HepG2 (cell line): ENCODE data around the gene ANKRD55. TPM values are rescaled to one million over a fixed set of nuclear protein-coding genes. Genes with fewer than 3 reads are reported as not detected.
A peak's percentile ranks its signal among the peaks of the same experiment; 100 is the strongest.

Experiments
- ATAC-seq: fragments of 200-7000 bp; cut with Tn5 transposase; 3 replicates; pipeline ENCODE4 v1.9.1; 2020; ENCODE audit warnings: mild to moderate bottlenecking, moderate library complexity
- BruUV-seq: library from RNA; stranded (reverse); fragments of 400-500 nt; replicated peaks from 2 replicates; lab custom pipeline; 2021; lab: Mats Ljungman, UMichigan
- CTCF ChIA-PET: fragments of 300-600 bp; formaldehyde crosslinking; extraction: SDS; loops from one replicate; lab custom pipeline; 2021; ENCODE audit warnings: low total read pairs, inconsistent platforms, low intra/inter-chr PET ratio; lab: Yijun Ruan, JAX
- POLR2A ChIA-PET: fragments of 350-600 bp; sonication (Branson Sonifier 250); formaldehyde crosslinking; loops from one replicate; lab custom pipeline; 2020; ENCODE audit warnings: antibody characterized with exemption, inconsistent platforms; lab: Yijun Ruan, JAX
- DNase-seq: peaks from one replicate; pipeline ENCODE4 v3.0.0-alpha.2; 2015; ENCODE audit warnings: low spot score
- FAIRE-seq: peaks from 3 replicates; lab custom pipeline; 2011; peaks lifted over from hg19 to GRCh38; lab: Jason Lieb, UNC
- H2AFZ ChIP-seq: one replicate; pipeline ENCODE4 v1.6.1; 2011; ENCODE audit warnings: low read length, inconsistent platforms
- H3K27ac ChIP-seq: fragments of 300-600 bp; 3 replicates; pipeline ENCODE4 v1.8.0; 2011; ENCODE audit warnings: mixed run types, mild to moderate bottlenecking, mixed read lengths, low read length, inconsistent platforms; ENCODE audit not compliant: insufficient read depth; ENCODE audit errors: extremely low read length
- H3K27me3 ChIP-seq, 2 experiments: fragments of 200-600 bp in 1 of 2; 2 replicates in 1 of 2; 3 replicates in 1 of 2; pipeline versions ENCODE4 v1.6.0 to v1.8.0; 2011; ENCODE audit warnings: low read length in 2 of 2, mild to moderate bottlenecking in 2 of 2, moderate library complexity in 2 of 2, inconsistent platforms in 1 of 2; ENCODE audit not compliant: insufficient read depth in 2 of 2, control insufficient read depth in 1 of 2
- H3K36me3 ChIP-seq, 2 experiments: fragments of 200-600 bp in 1 of 2; replicated peaks in 1 of 2; 2 replicates in 1 of 2; 3 replicates in 1 of 2; pipeline versions ENCODE4 v1.5.1 to v1.8.0; 2011; ENCODE audit warnings: low read length in 2 of 2, inconsistent platforms in 1 of 2; ENCODE audit not compliant: insufficient read depth in 2 of 2, control insufficient read depth in 1 of 2
- H3K4me1 ChIP-seq: 2 replicates; pipeline ENCODE4 v1.5.1; 2012; ENCODE audit warnings: low read length, inconsistent platforms; ENCODE audit not compliant: insufficient read depth
- H3K4me2 ChIP-seq: 2 replicates; pipeline ENCODE4 v1.6.0; 2011; ENCODE audit warnings: low read depth, low read length, inconsistent platforms
- H3K4me3 ChIP-seq, 3 experiments: fragments of 200-600 bp in 1 of 3; sonication (generic), shearing (Covaris generic) in 1 of 3; replicated peaks in 1 of 3; 2 replicates each; pipeline ENCODE4 v1.5.1; 2011 to 2016; ENCODE audit warnings: low read length in 3 of 3, inconsistent platforms in 2 of 3, low read depth in 2 of 3, mild to moderate bottlenecking in 2 of 3, control low read depth in 1 of 3, mixed read lengths in 1 of 3; ENCODE audit not compliant: insufficient read depth in 1 of 3
- H3K79me2 ChIP-seq: one replicate; pipeline ENCODE4 v1.6.1; 2011; ENCODE audit warnings: low read length, inconsistent platforms; ENCODE audit not compliant: insufficient read depth
- H3K9ac ChIP-seq: 2 replicates; pipeline ENCODE4 v1.6.0; 2011; ENCODE audit warnings: mild to moderate bottlenecking, low read depth, low read length, inconsistent platforms; ENCODE audit not compliant: insufficient read depth
- H3K9me3 ChIP-seq: 2 replicates; pipeline ENCODE4 v1.5.1; 2012; ENCODE audit warnings: mild to moderate bottlenecking, low read length
- H4K20me1 ChIP-seq: 2 replicates; pipeline ENCODE4 v1.6.0; 2011; ENCODE audit warnings: inconsistent platforms, mild to moderate bottlenecking, low read length, moderate library complexity; ENCODE audit not compliant: insufficient read depth
- ATF7 ChIP-seq, 2 experiments: fragments of 450-650 bp in 1 of 2; sonication (generic) in 1 of 2; formaldehyde crosslinking in 1 of 2; IDR thresholded peaks; 2 replicates each; pipeline versions ENCODE4 v1.4.0 to v1.6.1; 2016 to 2020; ENCODE audit warnings: antibody characterized with exemption in 1 of 2, mild to moderate bottlenecking in 1 of 2, missing genetic modification reagents in 1 of 2
- CENPBD1 ChIP-seq: sonication (generic); formaldehyde crosslinking; IDR thresholded peaks from 2 replicates; pipeline ENCODE4 v1.8.0; 2022; ENCODE audit warnings: missing genetic modification reagents, low read depth, mild to moderate bottlenecking, borderline replicate concordance
- HMGXB4 ChIP-seq, 2 experiments: sonication (generic) in 1 of 2; formaldehyde crosslinking in 1 of 2; IDR thresholded peaks; 2 replicates each; pipeline versions ENCODE4 v1.4.0 to v1.6.1; 2018 to 2020; ENCODE audit warnings: missing genetic modification reagents in 2 of 2, borderline replicate concordance in 1 of 2, low read depth in 1 of 2, mild to moderate bottlenecking in 1 of 2, missing biosample characterization in 1 of 2
- HOXA3 ChIP-seq: sonication (generic); formaldehyde crosslinking; IDR thresholded peaks from 2 replicates; pipeline ENCODE4 v1.5.0; 2020; ENCODE audit warnings: missing genetic modification reagents
- KDM6A ChIP-seq: IDR thresholded peaks from 2 replicates; pipeline ENCODE4 v1.6.1; 2016; ENCODE audit warnings: low read depth
- MEIS1 ChIP-seq: sonication (generic); formaldehyde crosslinking; IDR thresholded peaks from 2 replicates; pipeline ENCODE4 v1.9.0; 2021; ENCODE audit warnings: mild to moderate bottlenecking, missing genetic modification reagents, moderate library complexity, borderline replicate concordance
- NFYB ChIP-seq: sonication (generic); formaldehyde crosslinking; IDR thresholded peaks from 2 replicates; pipeline ENCODE4 v1.4.0; 2020; ENCODE audit warnings: missing genetic modification reagents
- PHB2 ChIP-seq: fragments of 450-650 bp; IDR thresholded peaks from 2 replicates; pipeline ENCODE4 v1.6.1; 2018; ENCODE audit not compliant: partially characterized antibody
- SMC3 ChIP-seq: IDR thresholded peaks from 2 replicates; pipeline ENCODE4 v1.6.1; 2011; ENCODE audit warnings: low read length, improper control_type of control experiment
- SP5 ChIP-seq: IDR thresholded peaks from 2 replicates; pipeline ENCODE4 v1.6.1; 2016; ENCODE audit warnings: low read depth, borderline replicate concordance
- TIGD3 ChIP-seq: sonication (generic); formaldehyde crosslinking; IDR thresholded peaks from 2 replicates; pipeline ENCODE4 v1.5.1; 2020; ENCODE audit warnings: mild to moderate bottlenecking, missing genetic modification reagents, borderline replicate concordance
- ZBTB21 ChIP-seq: sonication (generic); formaldehyde crosslinking; IDR thresholded peaks from 2 replicates; pipeline ENCODE4 v1.4.0; 2020; ENCODE audit warnings: missing genetic modification reagents
- ZNF333 ChIP-seq: sonication (generic); formaldehyde crosslinking; IDR thresholded peaks from 2 replicates; pipeline ENCODE4 v1.4.0; 2020; ENCODE audit warnings: mild to moderate bottlenecking, missing genetic modification reagents, borderline replicate concordance
- ZNF569 ChIP-seq: sonication (generic); formaldehyde crosslinking; IDR thresholded peaks from 2 replicates; pipeline ENCODE4 v1.5.0; 2020; ENCODE audit warnings: mild to moderate bottlenecking, missing genetic modification reagents, moderate library complexity, borderline replicate concordance
- ZNF597 ChIP-seq: sonication (generic); formaldehyde crosslinking; IDR thresholded peaks from 2 replicates; pipeline ENCODE4 v1.5.0; 2020; ENCODE audit warnings: missing genetic modification reagents
- ZNF616 ChIP-seq: sonication (generic); formaldehyde crosslinking; IDR thresholded peaks from 2 replicates; pipeline ENCODE4 v1.5.0; 2020; ENCODE audit warnings: low read depth, mild to moderate bottlenecking, missing genetic modification reagents
- WGBS: methylation state at CpG from one replicate; pipeline ENCODE4 v1.1.6; 2017; ENCODE audit warnings: low lambda C conversion rate; 5-methylcytosine and 5-hydroxymethylcytosine counted together
- in situ Hi-C: cut with HindIII; loops from 2 replicates; pipeline ENCODE4 v1.10.0; 2017; ENCODE audit warnings: low pct_unique_long_range_greater_than_20kb; ENCODE audit not compliant: extremely low pct_ligation_motif_present
- intact Hi-C: fragments of 100-400 bp; cut with micrococcal nuclease; formaldehyde crosslinking; loops from one replicate; pipeline ENCODE4 v1.10.0; 2022; ENCODE audit not compliant: unreplicated experiment
- polyA plus RNA-seq, 8 experiments: library from polyadenylated mRNA; depleted of rRNA in 3 of 8; stranded (reverse) in 7 of 8; unstranded in 1 of 8; fragments of >200 nt; fragmentation: Illumina TruSeq in 4 of 8; extraction: Trizol in 4 of 8; gene quantifications; 2 replicates each; pipeline versions ENCODE4 v1.2.1 to v1.2.3, GENCODE V29; 2011 to 2016; ENCODE audit warnings: low read depth in 4 of 8, missing spikeins in 1 of 8, mixed read lengths in 1 of 8; ENCODE audit not compliant: insufficient read depth in 1 of 8
- total RNA-seq, 5 experiments: library from RNA; depleted of rRNA; stranded (reverse); fragments of >200 nt; fragmentation: Illumina TruSeq; extraction: Trizol; gene quantifications; 2 replicates each; pipeline ENCODE4 v1.2.3, GENCODE V29; 2016; ENCODE audit warnings: low read depth in 1 of 5

Gene ANKRD55
- total and polyA plus RNA-seq, 2 of the 13 experiments (the other 11 are each of a cell fraction or from before 2014, with no cell fraction given) = 0.11 to 0.28 TPM

GRCh38 chr5:56212130-56212879 lies 20.8 kb downstream of the ANKRD55 start (continued):
- TF ChIP-seq ZNF333 (CRISPR knock-in tag) = no peak
- TF ChIP-seq TIGD3 = no peak
- TF ChIP-seq ZNF616 = no peak
- TF ChIP-seq HMGXB4 (CRISPR knock-in tag; IDR thresholded peaks at IDR 0.05; ENCODE audit: borderline replicate concordance in 1 of 2, low read depth in 1 of 2) = no peak

GRCh38 chr5:56211298-56211865 lies 21.7 kb downstream of the ANKRD55 start:
- Histone ChIP-seq H3K27me3 (no peaks in the 10 kb centered on the region), H4K20me1 (no peaks in the 10 kb centered on the region), H3K9ac (peak overlapping the region; percentile 22), H3K4me1 (peaks cover 70% of the 10 kb centered on the region), H3K27ac (peak overlapping the region; percentile 80), H3K36me3 (no peaks in the 10 kb centered on the region), H3K79me2 (no peaks in the 10 kb centered on the region), H2AFZ (no peak overlapping the region), H3K4me3 (peak overlapping the region in 1 of 3 experiments; percentile 4; a peak in 1 of 6 replicates), H3K9me3 (no peaks in the 10 kb centered on the region), H3K4me2 (peak overlapping the region; percentile 21)
- intact Hi-C loops (loop anchor here (1.0 kb wide), 1 partner anchor 9 kb away; no protein-coding TSS in a partner anchor), in situ Hi-C loops (no loop called here)
- WGBS = 6% methylated on average over 2 of the region's 2 CpGs
- peak; percentile 93 for ATAC-seq
- DNase-seq = peak; percentile 99
- FAIRE-seq = peak; percentile 98
- POLR2A ChIA-PET = interaction anchor here (1.0 to 1.8 kb wide), 3 partner anchors 9 to 277 kb away, joined by 4 to 5 read pairs (median 5); partner anchors contain the start of gene IL6ST
- CTCF ChIA-PET = no interaction called here
- BruUV-seq = no TSS peak
- TF ChIP-seq ZNF569 (CRISPR knock-in tag) = no peak
- no peak for TF ChIP-seq PHB2
- no peak for TF ChIP-seq ZNF597 (CRISPR knock-in tag)
- TF ChIP-seq ATF7 (IDR thresholded peaks at IDR 0.05) = peak; percentile 63
- TF ChIP-seq ATF7 (CRISPR knock-in tag; IDR thresholded peaks at IDR 0.05) = peak; percentile 86; the same call in 1 of the 2 replicates
- peak; percentile 94 for TF ChIP-seq MEIS1 (CRISPR knock-in tag)
- TF ChIP-seq SMC3 = peak; percentile 35; the same call in 1 of the 2 replicates
- TF ChIP-seq SP5 (CRISPR knock-in tag) = peak; percentile 82
- TF ChIP-seq ZBTB21 (CRISPR knock-in tag) = peak; percentile 56; the same call in 1 of the 2 replicates
- TF ChIP-seq KDM6A = peak; percentile 79
- TF ChIP-seq HOXA3 (CRISPR knock-in tag) = peak; percentile 83
- TF ChIP-seq CENPBD1 = no peak
- TF ChIP-seq NFYB (CRISPR knock-in tag) = peak; percentile 17; the same call in 1 of the 2 replicates
